Spleen (tissue), 11 donors: Measurements from ENCODE around the gene NTSR2. TPM values are rescaled to one million over a fixed set of nuclear protein-coding genes. Genes with fewer than 3 reads are reported as not detected.
A peak's percentile ranks its signal among the peaks of the same experiment; 100 is the strongest.

Experiments used
- DNase-seq: peaks from one replicate; pipeline ENCODE4 v3.0.0-alpha.2; 2020
- H3K27ac ChIP-seq, 8 donors: fragments of 200-600 bp; sonication (generic) in 7 of 8; 1 replicate in 4 of 8; 2 replicates in 4 of 8; pipeline versions ENCODE4 v1.5.0 to v1.8.0; 2016 to 2021; ENCODE audit warnings: inconsistent platforms in 4 of 8, mild to moderate bottlenecking in 4 of 8, moderate library complexity in 1 of 8
- H3K27me3 ChIP-seq, 7 donors: fragments of 200-600 bp; sonication (generic) in 6 of 7; replicated peaks in 1 of 7; 1 replicate in 4 of 7; 2 replicates in 3 of 7; pipeline versions ENCODE4 v1.5.0 to v1.8.0; 2016 to 2021; ENCODE audit warnings: inconsistent platforms in 3 of 7, mild to moderate bottlenecking in 1 of 7
- H3K36me3 ChIP-seq, 6 donors: fragments of 200-600 bp; sonication (generic) in 5 of 6; 1 replicate in 4 of 6; 2 replicates in 2 of 6; pipeline versions ENCODE4 v1.5.0 to v1.8.0; 2016 to 2021; ENCODE audit warnings: inconsistent platforms in 2 of 6
- H3K4me1 ChIP-seq, 6 donors: fragments of 200-600 bp; sonication (generic) in 5 of 6; 1 replicate in 3 of 6; 2 replicates in 3 of 6; pipeline versions ENCODE4 v1.5.0 to v1.8.0; 2016 to 2021; ENCODE audit warnings: inconsistent platforms in 3 of 6
- H3K4me3 ChIP-seq, 8 donors: fragments of 200-600 bp; sonication (generic) in 7 of 8; 1 replicate in 4 of 8; 2 replicates in 4 of 8; pipeline versions ENCODE4 v1.5.0 to v1.8.0; 2016 to 2021; ENCODE audit warnings: inconsistent platforms in 4 of 8, mild to moderate bottlenecking in 4 of 8, moderate library complexity in 2 of 8
- H3K9me3 ChIP-seq, 8 donors: fragments of 200-600 bp; sonication (generic) in 7 of 8; 1 replicate in 4 of 8; 2 replicates in 4 of 8; pipeline versions ENCODE4 v1.5.0 to v1.8.0; 2016 to 2021; ENCODE audit warnings: inconsistent platforms in 4 of 8
- CTCF ChIP-seq, 11 experiments: fragments of 200-600 bp in 7 of 11; fragments of 450-650 bp in 4 of 11; sonication (generic) in 4 of 11; IDR thresholded peaks in 8 of 11; conservative IDR thresholded peaks in 3 of 11; 1 replicate in 7 of 11; 2 replicates in 4 of 11; pipeline versions ENCODE4 v1.4.0 to v1.8.0; 2016 to 2021; ENCODE audit warnings: antibody characterized with exemption in 11 of 11, inconsistent platforms in 4 of 11, mild to moderate bottlenecking in 1 of 11
- POLR2A ChIP-seq, 3 donors: fragments of 450-650 bp; IDR thresholded peaks; one replicate each; pipeline ENCODE4 v1.5.1; 2017; ENCODE audit warnings: antibody characterized with exemption in 3 of 3, mild to moderate bottlenecking in 1 of 3
- POLR2AphosphoS5 ChIP-seq, 3 donors: sonication (generic); formaldehyde crosslinking; IDR thresholded peaks; one replicate each; pipeline ENCODE4 v1.5.1; 2017; ENCODE audit warnings: antibody characterized with exemption in 3 of 3
- WGBS, 5 donors: extraction: QIAGEN DNeasy Blood & Tissue Kit in 3 of 5; methylation state at CpG; one replicate each; pipeline versions ENCODE4 v1.1.5 to v1.1.7; 2013 to 2018; 5-methylcytosine and 5-hydroxymethylcytosine counted together
- intact Hi-C: fragments of 100-400 bp; cut with DNase I; formaldehyde crosslinking; loops from one replicate; pipeline ENCODE4 v1.15.0; 2023; ENCODE audit warnings: low total_unique reads
- polyA plus RNA-seq, 3 donors: library from polyadenylated mRNA; stranded (reverse); fragments of 200-250 nt; gene quantifications; one replicate each; pipeline ENCODE4 v1.2.1, GENCODE V29; 2013
- total RNA-seq, 7 donors: library from RNA; depleted of rRNA in 3 of 7; stranded (reverse); fragments of >200 nt in 3 of 7; fragmentation: NEBNext Ultra II Directional in 4 of 7; extraction: Animal tissue kit (Norgen Biotek cat#: 25700) in 4 of 7; gene quantifications; one replicate each; pipeline versions ENCODE4 v1.1.0 to v1.2.1, GENCODE V29; 2016 to 2021
- donor health status: healthy with polysubstance abuse.
- donor health status: DM: no; HTN: no; CAD: no; lungs with moderate emphysema.
- donor health status: DM: no; HTN: no; CAD: no.
- donor health status: Bipolar disorder and iron deficiency.
- donor health status: healthy.
- donor health status: DM: no; HTN: no; CAD: no.
- donor health status: DM: yes; HTN: yes; CAD: no.

The NTSR2 gene
- total and polyA plus RNA-seq, 10 donors = not detected

- H3K9me3 ChIP-seq = no peaks in the 10 kb centered on the region
- H3K27ac ChIP-seq = peak overlapping the region in 5 of 8 donors; percentile 3 to 54 (median 40)
- peaks cover 0 to 26% (median 4%) of the 10 kb centered on the region in 7 donors for H3K27me3 ChIP-seq
- peaks cover 0 to 28% (median 15%) of the 10 kb centered on the region in 6 donors for H3K4me1 ChIP-seq
- H3K4me3 ChIP-seq = peak overlapping the region in 2 of 8 donors; percentile 7 to 40
- TF ChIP-seq CTCF (IDR thresholded peaks at IDR 0.05 in 8 of 11, conservative IDR thresholded peaks at IDR 0.05 in 3 of 11) (peak; percentile 47 to 93 (median 81)), POLR2AphosphoS5 (IDR thresholded peaks at IDR 0.05) (peak; percentile 26 to 51 (median 50)), POLR2A (IDR thresholded peaks at IDR 0.05) (no peak)
- DNase-seq = peak; percentile 92
- H3K36me3 ChIP-seq = no peaks in the 10 kb centered on the region
- intact Hi-C loops = no loop called here
- WGBS, 5 donors = 10 to 11% (median 11%) methylated on average over 23 of the region's 23 CpGs
Measured at GRCh38 chr2:11688222-11689069, 18.5 kb upstream of the NTSR2 start.

GRCh38 chr2:11687736-11688135 is 17.7 kb upstream of the NTSR2 start:
- H3K27ac ChIP-seq = peak overlapping the region in 3 of 8 donors; percentile 3 to 54 (median 53)
- intact Hi-C loops = no loop called here
- peaks cover 0 to 21% (median 13%) of the 10 kb centered on the region in 6 donors for H3K4me1 ChIP-seq
- H3K36me3 ChIP-seq = no peaks in the 10 kb centered on the region
- H3K27me3 ChIP-seq = peaks cover 0 to 31% (median 4%) of the 10 kb centered on the region in 7 donors
- peak; percentile 72 for DNase-seq
- H3K9me3 ChIP-seq = no peaks in the 10 kb centered on the region
- TF ChIP-seq CTCF (IDR thresholded peaks at IDR 0.05 in 8 of 11, conservative IDR thresholded peaks at IDR 0.05 in 3 of 11) (no peak), POLR2A (IDR thresholded peaks at IDR 0.05) (no peak), POLR2AphosphoS5 (IDR thresholded peaks at IDR 0.05) (no peak)
- no peak overlapping the region for H3K4me3 ChIP-seq
- WGBS, 5 donors = 78 to 89% (median 83%) methylated on average over 7 to 9 of the region's 9 CpGs

- Histone ChIP-seq H3K27me3 (peaks cover 0 to 31% (median 4%) of the 10 kb centered on the region in 7 donors), H3K9me3 (no peaks in the 10 kb centered on the region), H3K36me3 (no peaks in the 10 kb centered on the region), H3K4me3 (no peak overlapping the region), H3K4me1 (peaks cover 0 to 16% (median 13%) of the 10 kb centered on the region in 6 donors), H3K27ac (no peak overlapping the region)
- TF ChIP-seq POLR2AphosphoS5 (IDR thresholded peaks at IDR 0.05) (no peak), POLR2A (IDR thresholded peaks at IDR 0.05) (no peak), CTCF (IDR thresholded peaks at IDR 0.05 in 8 of 11, conservative IDR thresholded peaks at IDR 0.05 in 3 of 11) (no peak)
- WGBS, 5 donors = 85 to 94% (median 90%) methylated on average over 10 of the region's 10 CpGs
- intact Hi-C loops = no loop called here
- peak; percentile 61 for DNase-seq
Measured at GRCh38 chr2:11685906-11686470, 16.0 kb upstream of the NTSR2 start.
